HCT116 (cell line): Measurements from ENCODE around the gene OR8G1.

ENCODE experiments used
- FOSL1 ChIP-seq: IDR thresholded peaks from 2 replicates; pipeline ENCODE4 v1.6.1; 2012; ENCODE audit warnings: low read depth
- JUND ChIP-seq: IDR thresholded peaks from 2 replicates; pipeline ENCODE4 v1.6.1; 2012
- POLR2A ChIP-seq: IDR thresholded peaks from 2 replicates; pipeline ENCODE4 v1.7.0; 2011; ENCODE audit warnings: borderline replicate concordance; ENCODE audit not compliant: insufficient read depth, insufficient read length; ENCODE audit errors: extremely low read depth
- RAD21 ChIP-seq: IDR thresholded peaks from 2 replicates; pipeline ENCODE4 v1.6.1; 2012; ENCODE audit warnings: low read depth, mild to moderate bottlenecking
- SRF ChIP-seq: IDR thresholded peaks from 2 replicates; pipeline ENCODE4 v1.6.1; 2012; ENCODE audit warnings: low read depth
- TCF7L2 ChIP-seq: IDR thresholded peaks from 2 replicates; pipeline ENCODE4 v1.7.0; 2011; ENCODE audit warnings: borderline replicate concordance, inconsistent platforms; ENCODE audit not compliant: insufficient read depth, insufficient read length; ENCODE audit errors: extremely low read depth
- ZNF274 ChIP-seq: fragments of 200-500 bp; sonication (Bioruptor generic); IDR thresholded peaks from 2 replicates; pipeline ENCODE4 v1.6.1; 2014; ENCODE audit warnings: mild to moderate bottlenecking, low read depth, low read length, inconsistent platforms
- TF ChIP-seq, protein P1 (sequence below), 3 experiments: fragments of 200-600 bp in 1 of 3; sonication (generic) in 1 of 3; IDR thresholded peaks in 2 of 3; conservative IDR thresholded peaks in 1 of 3; 2 replicates each; pipeline ENCODE4 v1.5.1; 2012 to 2017; ENCODE audit warnings: low read depth in 2 of 3, low read length in 2 of 3, antibody characterized with exemption in 1 of 3, borderline replicate concordance in 1 of 3, control low read depth in 1 of 3, mild to moderate bottlenecking in 1 of 3, mixed read lengths in 1 of 3, mixed run types in 1 of 3, moderate library complexity in 1 of 3; ENCODE audit not compliant: insufficient read depth in 1 of 3
- TF ChIP-seq, protein P2 (sequence below): IDR thresholded peaks from 2 replicates; pipeline ENCODE4 v1.6.1; 2011; ENCODE audit warnings: mild to moderate bottlenecking, low read length, moderate library complexity; ENCODE audit not compliant: insufficient replicate concordance; ENCODE audit errors: extremely low read depth
- TF ChIP-seq, protein P3 (sequence below): IDR thresholded peaks from 2 replicates; pipeline ENCODE4 v1.6.1; 2012; ENCODE audit warnings: low read depth

DNA sequence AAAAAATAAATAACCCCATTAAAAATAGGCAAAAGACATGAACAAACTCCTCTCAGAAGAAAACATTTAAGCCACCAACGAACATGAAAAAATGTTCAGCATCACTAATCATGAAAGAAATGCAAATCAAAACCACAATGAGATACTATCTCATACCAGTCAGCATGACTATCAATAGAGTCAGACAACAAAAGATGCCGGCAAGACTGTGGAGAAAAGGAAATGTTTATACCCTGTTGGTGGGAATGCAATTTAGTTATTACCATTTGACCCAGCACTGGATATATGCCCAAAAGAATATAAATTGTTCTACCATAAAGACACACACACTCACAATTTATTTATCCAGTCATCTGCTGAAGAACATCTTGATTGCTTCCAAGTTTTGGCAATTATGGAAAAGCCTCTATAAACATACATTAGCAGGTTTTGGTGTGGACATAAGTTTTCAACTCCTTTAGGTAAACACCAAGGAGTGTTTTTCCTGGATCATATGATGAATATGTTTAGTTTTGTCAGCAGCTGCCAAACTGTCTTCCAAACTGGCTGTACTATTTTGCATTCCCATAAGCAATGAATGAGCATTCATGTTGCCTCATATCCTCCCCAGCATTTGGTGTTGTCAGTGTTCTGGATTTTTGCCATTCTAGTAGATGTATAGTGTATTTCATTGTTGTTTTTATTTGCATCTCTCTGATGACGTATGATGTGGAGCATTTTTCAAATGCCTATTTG lies 44.9 kb downstream of the OR8G1 start:
- TF ChIP-seq SRF, result no peak
- no peak for TF ChIP-seq POLR2A
- TF ChIP-seq ZNF274, result no peak
- TF ChIP-seq, protein P1, sequence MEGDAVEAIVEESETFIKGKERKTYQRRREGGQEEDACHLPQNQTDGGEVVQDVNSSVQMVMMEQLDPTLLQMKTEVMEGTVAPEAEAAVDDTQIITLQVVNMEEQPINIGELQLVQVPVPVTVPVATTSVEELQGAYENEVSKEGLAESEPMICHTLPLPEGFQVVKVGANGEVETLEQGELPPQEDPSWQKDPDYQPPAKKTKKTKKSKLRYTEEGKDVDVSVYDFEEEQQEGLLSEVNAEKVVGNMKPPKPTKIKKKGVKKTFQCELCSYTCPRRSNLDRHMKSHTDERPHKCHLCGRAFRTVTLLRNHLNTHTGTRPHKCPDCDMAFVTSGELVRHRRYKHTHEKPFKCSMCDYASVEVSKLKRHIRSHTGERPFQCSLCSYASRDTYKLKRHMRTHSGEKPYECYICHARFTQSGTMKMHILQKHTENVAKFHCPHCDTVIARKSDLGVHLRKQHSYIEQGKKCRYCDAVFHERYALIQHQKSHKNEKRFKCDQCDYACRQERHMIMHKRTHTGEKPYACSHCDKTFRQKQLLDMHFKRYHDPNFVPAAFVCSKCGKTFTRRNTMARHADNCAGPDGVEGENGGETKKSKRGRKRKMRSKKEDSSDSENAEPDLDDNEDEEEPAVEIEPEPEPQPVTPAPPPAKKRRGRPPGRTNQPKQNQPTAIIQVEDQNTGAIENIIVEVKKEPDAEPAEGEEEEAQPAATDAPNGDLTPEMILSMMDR (IDR thresholded peaks at IDR 0.05 in 2 of 3, conservative IDR thresholded peaks at IDR 0.05 in 1 of 3; ENCODE audit: borderline replicate concordance in 1 of 3, insufficient read depth in 1 of 3, low read depth in 2 of 3, low read length in 2 of 3), result no peak
- TF ChIP-seq JUND, result no peak
- TF ChIP-seq TCF7L2, result no peak
- TF ChIP-seq FOSL1, result no peak
- TF ChIP-seq, protein P2, sequence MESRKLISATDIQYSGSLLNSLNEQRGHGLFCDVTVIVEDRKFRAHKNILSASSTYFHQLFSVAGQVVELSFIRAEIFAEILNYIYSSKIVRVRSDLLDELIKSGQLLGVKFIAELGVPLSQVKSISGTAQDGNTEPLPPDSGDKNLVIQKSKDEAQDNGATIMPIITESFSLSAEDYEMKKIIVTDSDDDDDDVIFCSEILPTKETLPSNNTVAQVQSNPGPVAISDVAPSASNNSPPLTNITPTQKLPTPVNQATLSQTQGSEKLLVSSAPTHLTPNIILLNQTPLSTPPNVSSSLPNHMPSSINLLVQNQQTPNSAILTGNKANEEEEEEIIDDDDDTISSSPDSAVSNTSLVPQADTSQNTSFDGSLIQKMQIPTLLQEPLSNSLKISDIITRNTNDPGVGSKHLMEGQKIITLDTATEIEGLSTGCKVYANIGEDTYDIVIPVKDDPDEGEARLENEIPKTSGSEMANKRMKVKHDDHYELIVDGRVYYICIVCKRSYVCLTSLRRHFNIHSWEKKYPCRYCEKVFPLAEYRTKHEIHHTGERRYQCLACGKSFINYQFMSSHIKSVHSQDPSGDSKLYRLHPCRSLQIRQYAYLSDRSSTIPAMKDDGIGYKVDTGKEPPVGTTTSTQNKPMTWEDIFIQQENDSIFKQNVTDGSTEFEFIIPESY, result no peak
- TF ChIP-seq, protein P3, sequence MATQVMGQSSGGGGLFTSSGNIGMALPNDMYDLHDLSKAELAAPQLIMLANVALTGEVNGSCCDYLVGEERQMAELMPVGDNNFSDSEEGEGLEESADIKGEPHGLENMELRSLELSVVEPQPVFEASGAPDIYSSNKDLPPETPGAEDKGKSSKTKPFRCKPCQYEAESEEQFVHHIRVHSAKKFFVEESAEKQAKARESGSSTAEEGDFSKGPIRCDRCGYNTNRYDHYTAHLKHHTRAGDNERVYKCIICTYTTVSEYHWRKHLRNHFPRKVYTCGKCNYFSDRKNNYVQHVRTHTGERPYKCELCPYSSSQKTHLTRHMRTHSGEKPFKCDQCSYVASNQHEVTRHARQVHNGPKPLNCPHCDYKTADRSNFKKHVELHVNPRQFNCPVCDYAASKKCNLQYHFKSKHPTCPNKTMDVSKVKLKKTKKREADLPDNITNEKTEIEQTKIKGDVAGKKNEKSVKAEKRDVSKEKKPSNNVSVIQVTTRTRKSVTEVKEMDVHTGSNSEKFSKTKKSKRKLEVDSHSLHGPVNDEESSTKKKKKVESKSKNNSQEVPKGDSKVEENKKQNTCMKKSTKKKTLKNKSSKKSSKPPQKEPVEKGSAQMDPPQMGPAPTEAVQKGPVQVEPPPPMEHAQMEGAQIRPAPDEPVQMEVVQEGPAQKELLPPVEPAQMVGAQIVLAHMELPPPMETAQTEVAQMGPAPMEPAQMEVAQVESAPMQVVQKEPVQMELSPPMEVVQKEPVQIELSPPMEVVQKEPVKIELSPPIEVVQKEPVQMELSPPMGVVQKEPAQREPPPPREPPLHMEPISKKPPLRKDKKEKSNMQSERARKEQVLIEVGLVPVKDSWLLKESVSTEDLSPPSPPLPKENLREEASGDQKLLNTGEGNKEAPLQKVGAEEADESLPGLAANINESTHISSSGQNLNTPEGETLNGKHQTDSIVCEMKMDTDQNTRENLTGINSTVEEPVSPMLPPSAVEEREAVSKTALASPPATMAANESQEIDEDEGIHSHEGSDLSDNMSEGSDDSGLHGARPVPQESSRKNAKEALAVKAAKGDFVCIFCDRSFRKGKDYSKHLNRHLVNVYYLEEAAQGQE, result no peak
- TF ChIP-seq RAD21, result no peak
